ENCODE measurements around the gene CDK13. TPM values are rescaled to one million over a fixed set of nuclear protein-coding genes. Genes with fewer than 3 reads are reported as not detected.

CDK13 gene
- total RNA-seq, 3 donors from 2014 or later: 70.9 to 128 (median 95.4) TPM

DNA sequence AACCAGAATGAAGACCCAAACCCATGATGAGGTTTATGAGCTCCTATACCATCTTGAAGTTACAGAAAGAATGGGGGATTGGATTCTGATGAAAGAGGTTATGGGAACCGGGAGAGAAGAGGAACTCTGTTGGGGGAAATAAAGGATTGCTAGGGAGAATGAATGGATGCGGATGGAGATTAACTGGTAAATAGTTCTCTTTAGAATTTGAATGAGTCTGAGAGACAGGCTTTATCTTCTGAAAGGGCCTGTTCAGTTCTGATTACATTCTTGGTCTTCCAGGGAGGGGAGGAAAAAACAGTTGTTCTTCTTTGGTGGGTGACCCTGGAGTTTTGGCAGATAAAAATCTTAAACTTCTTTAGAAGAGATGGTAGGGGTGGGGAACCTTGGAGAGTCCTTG lies 198.6 kb downstream of the CDK13 start:
- H3K4me3 ChIP-seq: no peak overlapping the region
- no peaks in the 10 kb centered on the region for H3K4me1 ChIP-seq
- TF ChIP-seq POLR2AphosphoS5 (IDR thresholded peaks at IDR 0.05) (no peak), POLR2A (IDR thresholded peaks at IDR 0.05) (no peak)
- TF ChIP-seq, protein P1, sequence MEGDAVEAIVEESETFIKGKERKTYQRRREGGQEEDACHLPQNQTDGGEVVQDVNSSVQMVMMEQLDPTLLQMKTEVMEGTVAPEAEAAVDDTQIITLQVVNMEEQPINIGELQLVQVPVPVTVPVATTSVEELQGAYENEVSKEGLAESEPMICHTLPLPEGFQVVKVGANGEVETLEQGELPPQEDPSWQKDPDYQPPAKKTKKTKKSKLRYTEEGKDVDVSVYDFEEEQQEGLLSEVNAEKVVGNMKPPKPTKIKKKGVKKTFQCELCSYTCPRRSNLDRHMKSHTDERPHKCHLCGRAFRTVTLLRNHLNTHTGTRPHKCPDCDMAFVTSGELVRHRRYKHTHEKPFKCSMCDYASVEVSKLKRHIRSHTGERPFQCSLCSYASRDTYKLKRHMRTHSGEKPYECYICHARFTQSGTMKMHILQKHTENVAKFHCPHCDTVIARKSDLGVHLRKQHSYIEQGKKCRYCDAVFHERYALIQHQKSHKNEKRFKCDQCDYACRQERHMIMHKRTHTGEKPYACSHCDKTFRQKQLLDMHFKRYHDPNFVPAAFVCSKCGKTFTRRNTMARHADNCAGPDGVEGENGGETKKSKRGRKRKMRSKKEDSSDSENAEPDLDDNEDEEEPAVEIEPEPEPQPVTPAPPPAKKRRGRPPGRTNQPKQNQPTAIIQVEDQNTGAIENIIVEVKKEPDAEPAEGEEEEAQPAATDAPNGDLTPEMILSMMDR (IDR thresholded peaks at IDR 0.05): no peak
- no peaks in the 10 kb centered on the region for H3K36me3 ChIP-seq
- intact Hi-C loops (cut with DNase I; ENCODE audit: low total_unique reads): no loop called here
- H3K27me3 ChIP-seq: no peaks in the 10 kb centered on the region
- H3K27ac ChIP-seq: no peak overlapping the region
- H3K9me3 ChIP-seq: no peaks in the 10 kb centered on the region
- no peak for DNase-seq (ENCODE audit: low spot score in 2 of 2)

Other genes with a start within 250 kb of the CDK13 start
- 10 to 100 TPM; 28.5 to 50.6 (median 50.1) TPM for gene MPLKIP, start 184.4 kb downstream of the CDK13 start, total RNA-seq
- 1 to 10 TPM; 2.3 to 4.5 (median 4.0) TPM for gene SUGCT, start 184.7 kb downstream of the CDK13 start, total RNA-seq

Data from breast epithelium (tissue), 4 donors.